GM12873 (cell line): ENCODE results near the gene PIGU.

Source experiments
- TF ChIP-seq, protein P1 (sequence below): IDR thresholded peaks from 2 replicates; pipeline ENCODE4 v1.5.1; 2012; ENCODE audit warnings: low read depth, mild to moderate bottlenecking, moderate library complexity, low read length, control low read depth; ENCODE audit not compliant: insufficient read depth; ENCODE audit errors: missing control alignments

PIGU gene

DNA sequence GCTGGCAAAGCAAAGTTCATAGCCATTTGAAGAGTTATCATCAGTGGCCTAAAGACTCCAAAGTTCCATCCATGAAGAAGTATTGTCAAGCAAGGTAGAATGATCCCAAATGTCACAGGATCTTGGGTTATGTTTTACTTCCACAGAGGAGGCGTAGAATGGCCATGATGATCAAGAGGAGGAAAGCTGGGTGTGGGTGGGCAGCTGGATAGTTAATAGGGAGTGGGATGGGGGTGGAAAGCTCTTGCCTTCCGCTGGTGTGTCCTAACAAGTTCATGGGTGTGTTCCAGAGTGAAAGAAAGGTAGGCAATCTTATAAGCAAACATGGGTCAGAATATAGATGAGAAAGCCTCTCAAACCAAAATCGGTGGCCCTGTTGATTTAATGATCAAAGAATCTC, 38.4 kb downstream of the PIGU start:
- TF ChIP-seq, protein P1, sequence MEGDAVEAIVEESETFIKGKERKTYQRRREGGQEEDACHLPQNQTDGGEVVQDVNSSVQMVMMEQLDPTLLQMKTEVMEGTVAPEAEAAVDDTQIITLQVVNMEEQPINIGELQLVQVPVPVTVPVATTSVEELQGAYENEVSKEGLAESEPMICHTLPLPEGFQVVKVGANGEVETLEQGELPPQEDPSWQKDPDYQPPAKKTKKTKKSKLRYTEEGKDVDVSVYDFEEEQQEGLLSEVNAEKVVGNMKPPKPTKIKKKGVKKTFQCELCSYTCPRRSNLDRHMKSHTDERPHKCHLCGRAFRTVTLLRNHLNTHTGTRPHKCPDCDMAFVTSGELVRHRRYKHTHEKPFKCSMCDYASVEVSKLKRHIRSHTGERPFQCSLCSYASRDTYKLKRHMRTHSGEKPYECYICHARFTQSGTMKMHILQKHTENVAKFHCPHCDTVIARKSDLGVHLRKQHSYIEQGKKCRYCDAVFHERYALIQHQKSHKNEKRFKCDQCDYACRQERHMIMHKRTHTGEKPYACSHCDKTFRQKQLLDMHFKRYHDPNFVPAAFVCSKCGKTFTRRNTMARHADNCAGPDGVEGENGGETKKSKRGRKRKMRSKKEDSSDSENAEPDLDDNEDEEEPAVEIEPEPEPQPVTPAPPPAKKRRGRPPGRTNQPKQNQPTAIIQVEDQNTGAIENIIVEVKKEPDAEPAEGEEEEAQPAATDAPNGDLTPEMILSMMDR: no peak

DNA sequence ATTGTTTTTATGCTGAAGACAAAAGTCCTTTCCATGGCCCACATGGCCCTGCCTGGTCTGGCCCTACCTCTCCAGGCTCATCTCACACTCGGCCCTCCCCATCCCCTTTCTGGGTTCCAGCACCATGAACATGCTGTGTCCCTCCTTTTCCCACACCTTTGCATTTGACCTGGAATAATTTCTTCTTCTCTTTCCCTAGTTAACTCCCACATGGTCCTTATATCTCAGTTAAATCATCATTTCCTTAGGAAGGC, 38.9 kb downstream of the PIGU start:
- TF ChIP-seq, protein P1: no peak

DNA sequence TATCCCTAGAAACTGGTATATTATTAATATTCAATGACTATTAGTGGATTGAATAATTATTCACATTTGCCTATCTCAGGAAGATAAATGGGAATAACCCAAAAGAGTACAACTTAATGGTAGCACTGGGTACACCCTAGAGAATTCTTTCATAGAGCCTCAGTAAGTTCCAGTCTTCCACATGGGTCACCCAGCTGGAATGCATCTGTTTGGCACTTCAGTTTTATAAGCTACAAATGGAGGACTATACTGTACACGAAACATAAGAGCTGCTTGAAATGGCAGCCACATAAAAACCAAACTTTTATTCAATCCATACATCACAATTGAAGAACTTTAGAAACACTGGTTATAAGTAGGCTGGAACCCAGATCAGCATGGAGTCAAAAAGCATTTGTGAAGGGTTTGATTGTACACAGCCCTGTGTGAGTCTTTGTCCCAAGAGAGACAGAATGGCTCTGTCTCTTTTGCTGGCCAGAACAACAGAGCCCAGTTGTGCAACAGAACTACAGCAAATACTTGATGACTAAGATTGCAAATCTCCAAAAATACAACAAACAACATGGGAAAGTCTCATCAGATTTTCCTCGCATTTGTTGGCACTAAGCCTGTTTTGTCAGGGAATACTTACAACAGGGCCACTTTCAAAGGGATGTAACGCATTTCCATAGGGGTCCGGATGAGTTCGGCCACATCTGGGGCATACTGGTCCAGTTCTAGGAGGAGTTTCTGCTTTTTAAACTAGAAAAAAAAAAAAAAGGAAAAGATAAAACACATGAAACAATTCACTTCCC, 39.5 kb downstream of the PIGU start:
- TF ChIP-seq, protein P1: no peak

DNA sequence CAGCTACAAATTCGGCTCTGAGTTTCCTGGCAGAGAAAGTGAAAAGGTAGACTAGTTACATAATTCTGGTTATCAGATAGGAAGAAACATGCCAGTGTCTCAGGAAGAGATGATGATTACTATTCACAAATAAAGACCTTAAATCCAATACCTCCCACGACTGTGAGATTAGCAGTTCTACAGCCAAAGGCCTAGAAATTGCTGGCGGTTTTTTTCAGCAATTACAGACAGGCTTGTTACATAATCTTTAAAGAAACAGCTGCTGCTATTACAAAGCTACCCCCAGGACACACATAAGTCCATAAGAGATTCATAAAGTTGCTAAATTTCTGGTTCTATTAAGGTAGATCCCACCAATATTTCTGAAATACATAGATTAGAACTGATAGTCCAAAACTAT, 40.2 kb downstream of the PIGU start:
- TF ChIP-seq, protein P1: no peak

DNA sequence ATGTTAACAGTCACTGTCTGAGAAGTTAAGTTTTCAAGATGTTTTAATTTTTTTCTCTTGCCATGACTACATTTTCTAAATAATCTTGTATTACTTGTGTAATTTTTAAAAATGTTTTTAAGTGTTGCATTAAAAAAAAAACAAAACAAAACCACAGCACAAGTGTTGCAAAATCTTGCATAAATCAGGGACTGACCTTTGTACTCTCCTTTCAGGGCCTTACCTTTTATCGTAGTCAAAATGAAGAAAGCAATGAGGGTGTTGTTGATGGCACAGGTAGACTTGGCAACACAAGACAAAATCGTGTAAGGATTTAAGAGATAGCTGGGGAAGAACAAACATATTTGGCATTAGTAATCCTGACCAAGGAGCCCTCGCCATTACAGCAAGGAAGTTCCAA, 42.5 kb downstream of the PIGU start:
- TF ChIP-seq, protein P1: no peak

DNA sequence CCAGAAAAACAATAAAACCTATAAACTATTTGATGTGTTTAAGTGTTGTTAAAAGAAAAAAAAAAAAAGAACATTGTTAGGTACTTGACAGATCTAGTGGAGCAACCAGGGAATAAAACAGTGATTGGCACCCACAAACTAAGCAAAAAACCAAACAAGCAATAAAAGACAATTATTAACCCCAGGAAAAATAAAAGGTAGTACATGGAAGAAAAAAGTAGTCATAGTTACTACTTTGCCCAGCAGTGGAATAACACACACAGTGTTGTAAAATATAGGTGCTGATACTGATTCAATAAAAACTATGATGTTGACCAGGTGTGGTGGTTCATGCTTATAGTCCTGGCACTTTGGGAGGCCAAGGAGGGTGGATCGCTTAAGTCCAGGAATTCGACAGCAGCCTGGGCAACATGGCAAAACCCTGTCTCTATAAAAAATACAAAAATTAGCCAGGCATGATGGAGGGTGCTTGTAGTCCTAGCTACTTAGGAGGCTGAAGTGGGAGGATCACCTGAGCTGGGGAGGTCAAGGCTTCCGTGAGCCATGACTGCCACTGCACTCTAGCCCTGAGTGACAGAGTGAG, 43.9 kb downstream of the PIGU start:
- TF ChIP-seq, protein P1: no peak

DNA sequence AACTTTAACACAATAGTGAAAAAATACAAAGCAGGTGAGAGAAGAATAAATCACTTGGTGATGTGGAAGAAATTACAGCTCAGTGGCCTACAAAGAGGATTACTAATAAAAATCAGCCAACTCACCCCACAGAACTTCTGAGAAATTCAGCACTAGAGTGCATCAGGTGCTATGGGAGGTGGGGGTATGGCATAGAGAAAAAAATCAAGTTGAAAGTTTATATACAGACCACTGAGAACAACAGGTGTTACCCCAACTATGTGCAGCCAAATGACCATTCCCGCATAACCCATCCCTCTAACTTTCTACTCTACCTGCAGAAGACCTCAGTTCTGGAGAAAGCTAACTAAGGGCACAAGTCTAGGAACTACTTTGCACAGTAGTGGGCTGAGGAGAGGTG, 47.0 kb downstream of the PIGU start:
- TF ChIP-seq, protein P1: no peak
